WTC11 (cell line): ENCODE measurements around the gene GGT6. TPM values are rescaled to one million over a fixed set of nuclear protein-coding genes. Genes with fewer than 3 reads are reported as not detected.

Experiments
- ATAC-seq: fragments of 200-7000 bp; cut with Tn5 transposase; 2 replicates; pipeline ENCODE4 v1.10.0; 2021; ENCODE audit warnings: mild to moderate bottlenecking, moderate library complexity
- CTCF ChIA-PET: fragments of 300-600 bp; sonication (Branson Sonifier 250); formaldehyde crosslinking; loops from one replicate; lab custom pipeline; 2021; ENCODE audit warnings: antibody characterized with exemption; lab: Charles Lee
- POLR2A ChIA-PET: fragments of 350-600 bp; sonication (Branson Sonifier 250); formaldehyde crosslinking; loops from one replicate; lab custom pipeline; 2021; ENCODE audit warnings: antibody characterized with exemption; lab: Charles Lee
- DNase-seq: peaks from one replicate; pipeline ENCODE4 v3.0.0; 2021; ENCODE audit warnings: low spot score
- H3K27ac Mint-ChIP-seq: 2 replicates; pipeline ENCODE4 v1.8.0; 2021; ENCODE audit warnings: mixed read lengths
- H3K27me3 Mint-ChIP-seq: 2 replicates; pipeline ENCODE4 v1.8.0; 2021; ENCODE audit warnings: low read depth, mild to moderate bottlenecking, moderate library complexity, mixed read lengths
- H3K36me3 Mint-ChIP-seq: 2 replicates; pipeline ENCODE4 v1.8.0; 2021; ENCODE audit warnings: mixed read lengths
- H3K4me1 Mint-ChIP-seq: 2 replicates; pipeline ENCODE4 v1.8.0; 2022; ENCODE audit warnings: mixed read lengths
- H3K4me3 Mint-ChIP-seq: 2 replicates; pipeline ENCODE4 v1.8.0; 2021; ENCODE audit warnings: mild to moderate bottlenecking, moderate library complexity, mixed read lengths
- H3K9me3 Mint-ChIP-seq: 2 replicates; pipeline ENCODE4 v1.8.0; 2021; ENCODE audit warnings: mixed read lengths
- FOXP1 ChIP-seq: sonication (generic); formaldehyde crosslinking; IDR thresholded peaks from 2 replicates; pipeline ENCODE4 v1.8.0; 2022; ENCODE audit warnings: missing genetic modification reagents, mild to moderate bottlenecking, moderate library complexity, borderline replicate concordance
- GTF2I ChIP-seq: fragments of 250-450 bp; sonication (Bioruptor Pico); conservative IDR thresholded peaks from 2 replicates; pipeline ENCODE4 v1.4.0; 2021; ENCODE audit warnings: mild to moderate bottlenecking
- MXD4 ChIP-seq: fragments of 250-450 bp; sonication (Bioruptor Pico); IDR thresholded peaks from 2 replicates; pipeline ENCODE4 v1.8.0; 2021; ENCODE audit warnings: mild to moderate bottlenecking, moderate library complexity, borderline replicate concordance
- MYBL2 ChIP-seq: sonication (generic); formaldehyde crosslinking; IDR thresholded peaks from 2 replicates; pipeline ENCODE4 v1.8.1; 2023; ENCODE audit warnings: mild to moderate bottlenecking, moderate library complexity, missing genetic modification reagents
- PRRX2 ChIP-seq: fragments of 250-450 bp; sonication (Bioruptor Pico); IDR thresholded peaks from 2 replicates; pipeline ENCODE4 v1.8.0; 2021; ENCODE audit warnings: mild to moderate bottlenecking
- RORB ChIP-seq: fragments of 250-450 bp; sonication (Bioruptor Pico); IDR thresholded peaks from 2 replicates; pipeline ENCODE4 v1.9.0; 2021; ENCODE audit warnings: mild to moderate bottlenecking
- SMAD3 ChIP-seq: sonication (generic); formaldehyde crosslinking; IDR thresholded peaks from 2 replicates; pipeline ENCODE4 v1.8.0; 2022; ENCODE audit warnings: missing genetic modification reagents, mild to moderate bottlenecking, borderline replicate concordance
- TEAD1 ChIP-seq: sonication (generic); formaldehyde crosslinking; IDR thresholded peaks from 2 replicates; pipeline ENCODE4 v1.8.0; 2022; ENCODE audit warnings: mild to moderate bottlenecking, missing genetic modification reagents
- TP53 ChIP-seq: sonication (generic); formaldehyde crosslinking; IDR thresholded peaks from 2 replicates; pipeline ENCODE4 v1.8.1; 2023; ENCODE audit warnings: mild to moderate bottlenecking, missing genetic modification reagents
- ZNF138 ChIP-seq: sonication (generic); formaldehyde crosslinking; conservative IDR thresholded peaks from 2 replicates; pipeline ENCODE4 v1.8.1; 2022; ENCODE audit warnings: mild to moderate bottlenecking, moderate library complexity, missing genetic modification reagents
- ZNF416 ChIP-seq: fragments of 250-450 bp; sonication (Bioruptor Pico); IDR thresholded peaks from 2 replicates; pipeline ENCODE4 v1.9.0; 2021; ENCODE audit warnings: mild to moderate bottlenecking, inconsistent platforms
- total RNA-seq: library from RNA; stranded (reverse); gene quantifications from 3 replicates; pipeline ENCODE4 v1.2.3, GENCODE V29; 2021
- TF ChIP-seq, protein P1 (sequence below): sonication (generic); formaldehyde crosslinking; IDR thresholded peaks from 2 replicates; pipeline ENCODE4 v1.8.1; 2023; ENCODE audit warnings: mild to moderate bottlenecking, missing genetic modification reagents, moderate library complexity
- TF ChIP-seq, protein P2 (sequence below): sonication (generic); formaldehyde crosslinking; IDR thresholded peaks from 2 replicates; pipeline ENCODE4 v1.8.1; 2023; ENCODE audit warnings: mild to moderate bottlenecking, missing genetic modification reagents, borderline replicate concordance
- TF ChIP-seq, protein P3 (sequence below): sonication (generic); formaldehyde crosslinking; IDR thresholded peaks from 2 replicates; pipeline ENCODE4 v1.8.1; 2023; ENCODE audit warnings: mild to moderate bottlenecking, moderate library complexity, missing genetic modification reagents

Gene GGT6
- total RNA-seq, 1 experiment from 2014 or later, result 0.07 TPM

DNA sequence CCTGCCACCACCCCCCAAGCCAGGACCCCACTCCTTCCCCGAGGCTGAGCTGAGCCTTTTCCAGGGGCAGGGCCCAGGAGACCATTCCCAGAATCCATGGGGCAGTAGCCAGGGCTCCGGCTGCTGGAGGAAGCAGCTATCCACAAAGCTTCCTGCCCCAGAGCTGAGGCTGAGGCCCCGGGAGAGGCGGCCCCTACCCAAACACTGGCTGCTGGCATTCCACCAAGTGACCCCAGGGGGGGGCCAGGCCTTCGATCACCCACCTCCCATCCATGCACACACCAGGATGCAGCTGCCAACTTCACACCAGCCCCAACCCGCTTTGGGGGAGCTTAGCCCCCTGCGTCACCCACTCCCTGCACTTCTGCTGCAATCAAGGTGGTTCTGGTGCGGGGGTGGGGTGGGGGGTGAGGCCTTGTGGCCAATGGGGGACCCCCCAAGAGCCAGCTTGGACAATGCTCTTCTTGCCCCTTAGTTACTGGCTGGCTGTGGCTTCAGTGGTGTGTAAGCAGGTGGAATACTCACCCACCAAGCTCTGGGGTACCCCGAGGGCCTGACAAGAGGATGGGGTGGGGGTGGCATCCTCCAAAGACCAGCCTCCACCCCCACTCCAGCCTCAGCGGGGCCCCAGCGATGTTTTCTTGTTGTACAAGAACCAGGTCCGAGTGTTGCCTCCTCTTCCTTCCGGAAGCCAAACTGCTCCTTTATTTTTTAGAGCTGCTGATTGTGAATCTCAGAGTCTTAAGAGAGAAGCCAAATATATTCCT lies 22.0 kb downstream of the GGT6 start:
- ATAC-seq (no peak), DNase-seq (no peak)
- peaks cover 19% of the 10 kb centered on the region for H3K36me3 Mint-ChIP-seq
- H3K27ac Mint-ChIP-seq, result no peak overlapping the region
- peaks cover 18% of the 10 kb centered on the region for H3K4me1 Mint-ChIP-seq
- TF ChIP-seq FOXP1 (no peak), RORB (CRISPR knock-in tag) (no peak), MXD4 (CRISPR knock-in tag) (no peak), SMAD3 (no peak), MYBL2 (CRISPR knock-in tag) (no peak), TEAD1 (no peak), PRRX2 (CRISPR knock-in tag) (no peak), TP53 (CRISPR knock-in tag) (no peak)
- TF ChIP-seq, protein P1, sequence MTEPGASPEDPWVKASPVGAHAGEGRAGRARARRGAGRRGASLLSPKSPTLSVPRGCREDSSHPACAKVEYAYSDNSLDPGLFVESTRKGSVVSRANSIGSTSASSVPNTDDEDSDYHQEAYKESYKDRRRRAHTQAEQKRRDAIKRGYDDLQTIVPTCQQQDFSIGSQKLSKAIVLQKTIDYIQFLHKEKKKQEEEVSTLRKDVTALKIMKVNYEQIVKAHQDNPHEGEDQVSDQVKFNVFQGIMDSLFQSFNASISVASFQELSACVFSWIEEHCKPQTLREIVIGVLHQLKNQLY (CRISPR knock-in tag), result no peak
- TF ChIP-seq, protein P2, sequence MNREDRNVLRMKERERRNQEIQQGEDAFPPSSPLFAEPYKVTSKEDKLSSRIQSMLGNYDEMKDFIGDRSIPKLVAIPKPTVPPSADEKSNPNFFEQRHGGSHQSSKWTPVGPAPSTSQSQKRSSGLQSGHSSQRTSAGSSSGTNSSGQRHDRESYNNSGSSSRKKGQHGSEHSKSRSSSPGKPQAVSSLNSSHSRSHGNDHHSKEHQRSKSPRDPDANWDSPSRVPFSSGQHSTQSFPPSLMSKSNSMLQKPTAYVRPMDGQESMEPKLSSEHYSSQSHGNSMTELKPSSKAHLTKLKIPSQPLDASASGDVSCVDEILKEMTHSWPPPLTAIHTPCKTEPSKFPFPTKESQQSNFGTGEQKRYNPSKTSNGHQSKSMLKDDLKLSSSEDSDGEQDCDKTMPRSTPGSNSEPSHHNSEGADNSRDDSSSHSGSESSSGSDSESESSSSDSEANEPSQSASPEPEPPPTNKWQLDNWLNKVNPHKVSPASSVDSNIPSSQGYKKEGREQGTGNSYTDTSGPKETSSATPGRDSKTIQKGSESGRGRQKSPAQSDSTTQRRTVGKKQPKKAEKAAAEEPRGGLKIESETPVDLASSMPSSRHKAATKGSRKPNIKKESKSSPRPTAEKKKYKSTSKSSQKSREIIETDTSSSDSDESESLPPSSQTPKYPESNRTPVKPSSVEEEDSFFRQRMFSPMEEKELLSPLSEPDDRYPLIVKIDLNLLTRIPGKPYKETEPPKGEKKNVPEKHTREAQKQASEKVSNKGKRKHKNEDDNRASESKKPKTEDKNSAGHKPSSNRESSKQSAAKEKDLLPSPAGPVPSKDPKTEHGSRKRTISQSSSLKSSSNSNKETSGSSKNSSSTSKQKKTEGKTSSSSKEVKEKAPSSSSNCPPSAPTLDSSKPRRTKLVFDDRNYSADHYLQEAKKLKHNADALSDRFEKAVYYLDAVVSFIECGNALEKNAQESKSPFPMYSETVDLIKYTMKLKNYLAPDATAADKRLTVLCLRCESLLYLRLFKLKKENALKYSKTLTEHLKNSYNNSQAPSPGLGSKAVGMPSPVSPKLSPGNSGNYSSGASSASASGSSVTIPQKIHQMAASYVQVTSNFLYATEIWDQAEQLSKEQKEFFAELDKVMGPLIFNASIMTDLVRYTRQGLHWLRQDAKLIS (CRISPR knock-in tag), result no peak
- TF ChIP-seq, all 79 proteins: peak for 0
- ChIA-PET POLR2A (interaction anchor here (0.6 to 3.2 kb wide), 5 partner anchors 13 to 241 kb away, joined by 3 to 7 read pairs (median 4); no protein-coding TSS in a partner anchor), CTCF (interaction anchor here (0.7 to 8.2 kb wide), 7 partner anchors 10 to 117 kb away, joined by 3 to 57 read pairs (median 6); partner anchors contain the start of gene SPNS2)
- Mint-ChIP-seq H3K4me3 (no peak overlapping the region), H3K27me3 (peaks cover 14% of the 10 kb centered on the region), H3K9me3 (no peaks in the 10 kb centered on the region)

DNA sequence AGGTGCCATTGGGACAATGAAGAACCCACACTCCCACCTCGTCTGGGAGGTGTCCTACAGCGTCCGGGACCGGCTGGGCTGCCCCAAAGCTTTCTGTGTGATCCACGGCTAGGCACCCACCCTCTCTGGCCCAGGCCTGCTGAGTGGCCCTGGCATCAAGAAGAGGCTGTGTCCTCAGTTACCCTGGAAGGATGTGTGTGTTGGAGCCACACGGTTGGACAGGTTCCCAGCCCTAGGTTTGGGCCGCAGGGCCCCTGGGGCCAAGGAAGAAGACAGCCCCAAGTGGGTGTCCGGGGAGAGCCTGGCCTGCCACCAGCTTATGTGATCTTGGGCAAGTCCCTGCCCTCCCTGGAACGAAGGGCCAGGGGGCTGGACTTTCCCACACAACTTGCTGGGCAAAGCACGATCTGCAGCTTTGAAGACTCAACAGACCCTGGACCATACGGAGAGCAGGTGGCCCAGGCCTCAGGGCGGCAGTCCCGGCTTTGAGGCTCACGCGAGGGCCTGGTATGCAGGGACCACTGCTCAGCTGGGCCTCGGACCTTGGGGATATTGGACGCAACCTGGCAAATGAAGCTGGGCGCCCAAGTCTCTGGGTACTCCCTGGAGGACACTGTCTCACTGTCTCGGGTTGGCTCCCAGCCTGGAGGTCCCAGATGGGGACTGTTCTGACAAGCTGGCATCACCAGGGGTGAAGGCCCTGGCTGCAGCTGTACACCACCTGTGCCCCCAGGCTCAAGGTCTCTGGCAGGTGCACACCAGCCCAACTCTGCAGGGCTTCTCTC lies 22.7 kb downstream of the GGT6 start:
- TF ChIP-seq ZNF138 (CRISPR knock-in tag), result 0 out of 2 replicates have a peak, but pooled peaks have one; percentile 37
- no peak for TF ChIP-seq GTF2I (CRISPR knock-in tag)
- TF ChIP-seq, all 79 proteins: peak for 1
- Mint-ChIP-seq H3K4me1 (peaks cover 18% of the 10 kb centered on the region), H3K27me3 (peaks cover 22% of the 10 kb centered on the region), H3K36me3 (peaks cover 19% of the 10 kb centered on the region), H3K27ac (no peak overlapping the region; the same call in 1 of the 2 replicates), H3K4me3 (no peak overlapping the region), H3K9me3 (no peaks in the 10 kb centered on the region)
- CTCF ChIA-PET, result interaction anchor here (1.1 to 8.2 kb wide), 6 partner anchors 10 to 117 kb away, joined by 3 to 57 read pairs (median 6); partner anchors contain the start of gene SPNS2
- ATAC-seq (no peak), DNase-seq (no peak)
- POLR2A ChIA-PET, result interaction anchor here (0.6 to 3.2 kb wide), 6 partner anchors 14 to 902 kb away, joined by 3 to 7 read pairs (median 4); partner anchors contain the start of gene SHPK

DNA sequence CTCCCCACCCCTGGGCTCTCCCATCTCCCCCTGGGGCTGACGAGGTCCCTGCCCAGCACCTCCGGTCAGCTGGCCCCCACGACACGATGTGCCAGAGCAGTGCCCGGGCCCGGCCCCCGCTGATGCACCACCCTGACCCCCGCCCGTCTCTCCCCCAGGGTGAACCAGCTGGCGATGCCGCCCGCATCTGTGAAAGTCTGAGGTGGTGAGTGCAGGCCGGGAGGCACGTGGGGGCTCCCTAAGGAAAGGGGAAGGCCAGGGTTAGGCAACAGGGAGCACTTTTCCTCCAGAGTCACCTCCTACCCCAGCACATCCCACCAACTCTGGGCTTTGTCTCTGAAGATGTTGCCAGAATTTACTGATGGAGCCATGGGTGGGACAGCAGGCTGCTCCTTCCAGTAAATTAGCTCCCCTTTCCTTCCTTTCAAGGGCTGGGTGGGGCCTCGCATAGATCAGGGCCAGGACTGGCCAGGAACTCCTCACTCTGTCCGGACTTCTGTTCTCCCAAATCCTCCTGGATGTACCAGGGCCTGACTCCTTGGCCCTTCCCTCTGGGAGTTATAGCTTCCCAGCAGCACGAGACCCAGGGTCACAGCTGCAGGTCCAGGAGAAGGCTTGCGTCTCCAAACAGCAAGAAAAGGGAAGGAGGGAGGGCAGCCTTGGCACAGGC lies 23.5 kb downstream of the GGT6 start:
- DNase-seq, result no peak
- H3K4me3 Mint-ChIP-seq, result no peak overlapping the region
- CTCF ChIA-PET, result interaction anchor here (0.8 to 8.2 kb wide), 6 partner anchors 14 to 116 kb away, joined by 3 to 57 read pairs (median 5); partner anchors contain the start of genes MYBBP1A and SPNS2
- TF ChIP-seq, protein P3, sequence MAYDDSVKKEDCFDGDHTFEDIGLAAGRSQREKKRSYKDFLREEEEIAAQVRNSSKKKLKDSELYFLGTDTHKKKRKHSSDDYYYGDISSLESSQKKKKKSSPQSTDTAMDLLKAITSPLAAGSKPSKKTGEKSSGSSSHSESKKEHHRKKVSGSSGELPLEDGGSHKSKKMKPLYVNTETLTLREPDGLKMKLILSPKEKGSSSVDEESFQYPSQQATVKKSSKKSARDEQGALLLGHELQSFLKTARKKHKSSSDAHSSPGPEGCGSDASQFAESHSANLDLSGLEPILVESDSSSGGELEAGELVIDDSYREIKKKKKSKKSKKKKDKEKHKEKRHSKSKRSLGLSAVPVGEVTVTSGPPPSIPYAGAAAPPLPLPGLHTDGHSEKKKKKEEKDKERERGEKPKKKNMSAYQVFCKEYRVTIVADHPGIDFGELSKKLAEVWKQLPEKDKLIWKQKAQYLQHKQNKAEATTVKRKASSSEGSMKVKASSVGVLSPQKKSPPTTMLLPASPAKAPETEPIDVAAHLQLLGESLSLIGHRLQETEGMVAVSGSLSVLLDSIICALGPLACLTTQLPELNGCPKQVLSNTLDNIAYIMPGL (CRISPR knock-in tag), result 0 out of 2 replicates have a peak, but pooled peaks have one; percentile 41
- no peak for TF ChIP-seq ZNF416 (CRISPR knock-in tag)
- H3K36me3 Mint-ChIP-seq, result peaks cover 12% of the 10 kb centered on the region
- H3K27ac Mint-ChIP-seq, result peak overlapping the region; percentile 57; the same call in 1 of the 2 replicates
- ATAC-seq, result no peak
- peaks cover 18% of the 10 kb centered on the region for H3K4me1 Mint-ChIP-seq
- H3K27me3 Mint-ChIP-seq, result peaks cover 30% of the 10 kb centered on the region
- no peaks in the 10 kb centered on the region for H3K9me3 Mint-ChIP-seq
- POLR2A ChIA-PET, result interaction anchor here (0.6 to 3.2 kb wide), 6 partner anchors 14 to 901 kb away, joined by 3 to 7 read pairs (median 4); partner anchors contain the start of gene SHPK
